AG04450 (cell line): Measurements from ENCODE around the gene TENT4B. TPM values are rescaled to one million over a fixed set of nuclear protein-coding genes. Genes with fewer than 3 reads are reported as not detected.

ENCODE experiments used
- CTCF ChIA-PET: fragments of 300-600, 350-600 bp; formaldehyde crosslinking; extraction: SDS; loops from one replicate; lab custom pipeline; 2022; ENCODE audit warnings: antibody characterized with exemption, inconsistent platforms; lab: Charles Lee
- POLR2A ChIA-PET: fragments of 350-600 bp; formaldehyde crosslinking; extraction: SDS; loops from one replicate; lab custom pipeline; 2021; ENCODE audit warnings: antibody characterized with exemption, inconsistent platforms; lab: Yijun Ruan, JAX
- DNase-seq: peaks from one replicate; pipeline ENCODE4 v3.0.0-alpha.2; 2011; ENCODE audit warnings: low read depth, low spot score
- H3K27ac ChIP-seq: one replicate; pipeline ENCODE4 v1.5.1; 2012; ENCODE audit warnings: low read depth, low read length, control low read depth
- H3K27me3 ChIP-seq: one replicate; pipeline ENCODE4 v1.6.0; 2012; ENCODE audit warnings: low read length; ENCODE audit not compliant: control insufficient read depth, insufficient read depth
- H3K4me3 ChIP-seq: 2 replicates; pipeline ENCODE4 v1.5.1; 2011; ENCODE audit warnings: mild to moderate bottlenecking, low read depth, low read length, control low read depth
- H3K9me3 ChIP-seq: 2 replicates; pipeline ENCODE4 v1.5.1; 2012; ENCODE audit warnings: low read length; ENCODE audit not compliant: control insufficient read depth, insufficient read depth
- polyA plus RNA-seq: library from polyadenylated mRNA; depleted of rRNA; stranded (reverse); fragments of >200 nt; gene quantifications from 2 replicates; pipeline ENCODE4 v1.2.3, GENCODE V29; 2011
- TF ChIP-seq, protein P1 (sequence below): IDR thresholded peaks from 2 replicates; pipeline ENCODE4 v1.5.1; 2011; ENCODE audit warnings: low read depth, low read length, control low read depth, inconsistent platforms

The TENT4B gene
- polyA plus RNA-seq, 1 experiment = 8.9 TPM

GRCh38 chr16:50275428-50276325 lies 122.6 kb downstream of the TENT4B start:
- ChIA-PET CTCF (interaction anchor here (1.3 kb wide), 1 partner anchor 79 kb away, joined by 3 read pairs; no protein-coding TSS in a partner anchor), POLR2A (no interaction called here)
- DNase-seq = no peak
- TF ChIP-seq, protein P1, sequence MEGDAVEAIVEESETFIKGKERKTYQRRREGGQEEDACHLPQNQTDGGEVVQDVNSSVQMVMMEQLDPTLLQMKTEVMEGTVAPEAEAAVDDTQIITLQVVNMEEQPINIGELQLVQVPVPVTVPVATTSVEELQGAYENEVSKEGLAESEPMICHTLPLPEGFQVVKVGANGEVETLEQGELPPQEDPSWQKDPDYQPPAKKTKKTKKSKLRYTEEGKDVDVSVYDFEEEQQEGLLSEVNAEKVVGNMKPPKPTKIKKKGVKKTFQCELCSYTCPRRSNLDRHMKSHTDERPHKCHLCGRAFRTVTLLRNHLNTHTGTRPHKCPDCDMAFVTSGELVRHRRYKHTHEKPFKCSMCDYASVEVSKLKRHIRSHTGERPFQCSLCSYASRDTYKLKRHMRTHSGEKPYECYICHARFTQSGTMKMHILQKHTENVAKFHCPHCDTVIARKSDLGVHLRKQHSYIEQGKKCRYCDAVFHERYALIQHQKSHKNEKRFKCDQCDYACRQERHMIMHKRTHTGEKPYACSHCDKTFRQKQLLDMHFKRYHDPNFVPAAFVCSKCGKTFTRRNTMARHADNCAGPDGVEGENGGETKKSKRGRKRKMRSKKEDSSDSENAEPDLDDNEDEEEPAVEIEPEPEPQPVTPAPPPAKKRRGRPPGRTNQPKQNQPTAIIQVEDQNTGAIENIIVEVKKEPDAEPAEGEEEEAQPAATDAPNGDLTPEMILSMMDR = no peak
- Histone ChIP-seq H3K27ac (no peak overlapping the region), H3K27me3 (no peaks in the 10 kb centered on the region), H3K4me3 (no peak overlapping the region), H3K9me3 (no peaks in the 10 kb centered on the region; the same call in 1 of the 2 replicates)

DNA sequence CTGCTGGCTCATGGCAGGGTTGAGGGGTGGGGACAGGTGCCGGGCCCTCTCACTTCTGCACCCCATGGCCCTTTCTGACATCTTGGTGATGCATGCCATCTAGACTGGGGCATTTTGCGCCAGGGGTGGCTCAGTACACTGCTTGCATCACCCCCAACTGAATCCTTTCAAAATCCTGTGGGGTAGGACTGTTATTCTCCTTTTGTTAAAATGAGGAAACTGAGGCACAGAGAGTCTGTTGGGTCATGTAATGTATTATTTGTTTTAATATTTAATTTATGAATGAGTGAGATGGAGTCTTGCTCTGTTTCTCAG lies 123.2 kb downstream of the TENT4B start:
- Histone ChIP-seq H3K9me3 (no peaks in the 10 kb centered on the region; the same call in 1 of the 2 replicates), H3K4me3 (no peak overlapping the region), H3K27ac (no peak overlapping the region), H3K27me3 (no peaks in the 10 kb centered on the region)
- ChIA-PET CTCF (no interaction called here), POLR2A (no interaction called here)
- DNase-seq = no peak
- TF ChIP-seq, protein P1 = no peak

DNA sequence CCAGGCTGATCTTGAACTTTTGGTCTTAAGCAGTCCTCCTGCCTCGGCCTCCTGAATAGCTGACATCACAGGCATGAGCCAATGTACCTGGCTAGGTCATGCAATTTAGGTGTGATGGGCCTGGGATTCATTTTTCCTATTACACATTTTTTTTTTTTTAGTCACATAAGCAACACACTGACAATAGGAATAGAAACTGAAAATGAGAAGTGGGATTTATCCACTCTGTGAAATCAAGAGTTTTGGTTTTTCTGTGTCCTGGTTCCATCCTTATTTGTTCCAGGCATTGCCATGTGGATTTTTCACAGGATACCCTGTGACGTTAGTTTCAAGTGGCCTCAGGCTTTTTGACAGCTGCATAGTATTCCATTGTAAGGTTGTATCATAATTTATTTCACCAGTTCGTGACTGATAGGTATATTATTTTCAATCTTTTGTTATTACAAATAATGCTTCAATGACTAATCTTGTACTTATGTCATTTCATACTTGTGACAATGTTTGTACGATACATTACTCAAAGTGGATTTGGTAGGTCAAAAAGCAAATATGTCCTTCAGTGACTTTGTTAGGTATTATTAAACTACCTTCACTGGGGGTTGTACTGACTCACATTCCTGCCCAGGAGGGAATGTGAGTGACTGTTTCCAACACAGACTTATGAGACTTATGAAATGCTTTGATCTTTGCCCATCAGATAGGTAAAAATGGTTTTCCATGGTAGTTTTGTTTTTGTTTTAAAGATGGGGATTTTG lies 123.9 kb downstream of the TENT4B start:
- Histone ChIP-seq H3K27ac (no peak overlapping the region), H3K9me3 (no peaks in the 10 kb centered on the region; the same call in 1 of the 2 replicates), H3K4me3 (no peak overlapping the region), H3K27me3 (no peaks in the 10 kb centered on the region)
- DNase-seq = no peak
- ChIA-PET POLR2A (no interaction called here), CTCF (no interaction called here)
- TF ChIP-seq, protein P1 = no peak

GRCh38 chr16:50278251-50278650 lies 125.1 kb downstream of the TENT4B start:
- no peaks in the 10 kb centered on the region for H3K27me3 ChIP-seq
- no peak for DNase-seq
- no peaks in the 10 kb centered on the region; the same call in 1 of the 2 replicates for H3K9me3 ChIP-seq
- ChIA-PET POLR2A (no interaction called here), CTCF (no interaction called here)
- no peak overlapping the region for H3K4me3 ChIP-seq
- TF ChIP-seq, protein P1 = no peak
- no peak overlapping the region for H3K27ac ChIP-seq

DNA sequence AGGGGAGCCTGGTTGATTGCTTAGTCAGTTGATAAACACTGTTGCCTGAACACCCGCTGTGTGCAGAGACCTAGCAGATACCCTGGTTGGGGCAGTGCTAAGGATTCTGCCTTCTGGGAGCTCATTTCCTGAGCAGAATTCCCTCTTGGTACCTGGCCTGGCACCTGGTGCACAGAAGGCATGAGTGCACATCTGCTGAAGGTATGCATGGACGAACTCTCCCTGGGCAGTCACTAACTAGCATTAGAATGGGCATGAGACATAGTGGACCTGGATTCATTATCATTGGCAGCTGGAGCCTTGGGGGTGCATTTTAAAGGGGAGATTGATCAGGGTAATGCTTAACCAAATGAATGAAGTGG lies 126.4 kb downstream of the TENT4B start:
- H3K9me3 ChIP-seq = no peaks in the 10 kb centered on the region; the same call in 1 of the 2 replicates
- TF ChIP-seq, protein P1 = no peak
- DNase-seq = no peak
- H3K27ac ChIP-seq = no peak overlapping the region
- H3K27me3 ChIP-seq = no peaks in the 10 kb centered on the region
- no peak overlapping the region for H3K4me3 ChIP-seq
- POLR2A ChIA-PET = no interaction called here
- CTCF ChIA-PET = no interaction called here
